H1 (cell line): ENCODE results near the gene SSU72. TPM values are rescaled to one million over a fixed set of nuclear protein-coding genes. Genes with fewer than 3 reads are reported as not detected.

Experiments
- BACH1 ChIP-seq: IDR thresholded peaks from 2 replicates; pipeline ENCODE4 v1.6.1; 2012; ENCODE audit warnings: low read length, improper control_type of control experiment
- BRCA1 ChIP-seq: IDR thresholded peaks from 2 replicates; pipeline ENCODE4 v1.6.1; 2012; ENCODE audit warnings: low read depth, low read length, improper control_type of control experiment
- CHD1 ChIP-seq: IDR thresholded peaks from 2 replicates; pipeline ENCODE4 v1.6.1; 2012; ENCODE audit warnings: low read depth, low read length, improper control_type of control experiment
- CTBP2 ChIP-seq: IDR thresholded peaks from 2 replicates; pipeline ENCODE4 v1.7.0; 2011; ENCODE audit warnings: borderline replicate concordance, mild to moderate bottlenecking, moderate library complexity, mixed read lengths, low read length; ENCODE audit not compliant: insufficient read depth, insufficient read length
- JUND ChIP-seq: IDR thresholded peaks from 2 replicates; pipeline ENCODE4 v1.6.1; 2011; ENCODE audit warnings: mild to moderate bottlenecking, improper control_type of control experiment, low read length
- KDM1A ChIP-seq: fragments of 200-600, 300-600 bp; sonication (generic); IDR thresholded peaks from 2 replicates; pipeline ENCODE4 v1.7.1; 2016; ENCODE audit warnings: mild to moderate bottlenecking, low read length, borderline replicate concordance
- KDM5A ChIP-seq: fragments of 200-600 bp; IDR thresholded peaks from 2 replicates; pipeline ENCODE4 v1.7.1; 2012; ENCODE audit warnings: mild to moderate bottlenecking, low read length, inconsistent platforms, mixed read lengths
- MAFK ChIP-seq: IDR thresholded peaks from 2 replicates; pipeline ENCODE4 v1.6.1; 2012; ENCODE audit warnings: low read depth, mild to moderate bottlenecking, improper control_type of control experiment, low read length
- NANOG ChIP-seq: IDR thresholded peaks from 2 replicates; pipeline ENCODE4 v1.6.1; 2011; ENCODE audit warnings: low read length, low read depth, mild to moderate bottlenecking, inconsistent platforms; ENCODE audit not compliant: insufficient read depth, poor library complexity, severe bottlenecking
- PHF8 ChIP-seq: fragments of 200-600 bp; sonication (generic); conservative IDR thresholded peaks from 2 replicates; pipeline ENCODE4 v1.7.1; 2012; ENCODE audit warnings: low read depth, mild to moderate bottlenecking, inconsistent platforms, low read length, moderate library complexity
- POU5F1 ChIP-seq: IDR thresholded peaks from 2 replicates; pipeline ENCODE4 v1.6.1; 2011; ENCODE audit warnings: low read depth, mild to moderate bottlenecking, low read length, moderate library complexity
- RXRA ChIP-seq: IDR thresholded peaks from 2 replicates; pipeline ENCODE4 v1.6.1; 2011; ENCODE audit warnings: low read depth, mild to moderate bottlenecking, low read length, moderate library complexity; ENCODE audit not compliant: insufficient read depth
- TBP ChIP-seq: IDR thresholded peaks from 2 replicates; pipeline ENCODE4 v1.6.1; 2011; ENCODE audit warnings: low read depth, low read length, improper control_type of control experiment
- polyA plus RNA-seq, 7 experiments: library from polyadenylated mRNA; depleted of rRNA in 3 of 7; stranded (reverse) in 5 of 7; unstranded in 2 of 7; fragments of >200 nt in 5 of 7; fragments of 200-250 nt in 2 of 7; gene quantifications; 1 replicate in 5 of 7; 2 replicates in 1 of 7; 4 replicates in 1 of 7; pipeline versions ENCODE4 v1.2.1 to v1.2.3, GENCODE V29; 2011 to 2013; ENCODE audit warnings: missing spikeins in 2 of 7, mixed read lengths in 2 of 7
- total RNA-seq: library from RNA; stranded (reverse); fragmentation: NEBNext Ultra II Directional; extraction: Animal tissue kit (Norgen Biotek cat#: 25700); gene quantifications from 2 replicates; pipeline ENCODE4 v1.2.1, GENCODE V29; 2021
- TF ChIP-seq, protein P1 (sequence below): IDR thresholded peaks from 2 replicates; pipeline ENCODE4 v1.6.1; 2012; ENCODE audit warnings: inconsistent platforms

SSU72 gene
- total and polyA plus RNA-seq, 2 of the 8 experiments (the other 6 are each of a cell fraction or from before 2014, with no cell fraction given) = 110 to 165 TPM

DNA sequence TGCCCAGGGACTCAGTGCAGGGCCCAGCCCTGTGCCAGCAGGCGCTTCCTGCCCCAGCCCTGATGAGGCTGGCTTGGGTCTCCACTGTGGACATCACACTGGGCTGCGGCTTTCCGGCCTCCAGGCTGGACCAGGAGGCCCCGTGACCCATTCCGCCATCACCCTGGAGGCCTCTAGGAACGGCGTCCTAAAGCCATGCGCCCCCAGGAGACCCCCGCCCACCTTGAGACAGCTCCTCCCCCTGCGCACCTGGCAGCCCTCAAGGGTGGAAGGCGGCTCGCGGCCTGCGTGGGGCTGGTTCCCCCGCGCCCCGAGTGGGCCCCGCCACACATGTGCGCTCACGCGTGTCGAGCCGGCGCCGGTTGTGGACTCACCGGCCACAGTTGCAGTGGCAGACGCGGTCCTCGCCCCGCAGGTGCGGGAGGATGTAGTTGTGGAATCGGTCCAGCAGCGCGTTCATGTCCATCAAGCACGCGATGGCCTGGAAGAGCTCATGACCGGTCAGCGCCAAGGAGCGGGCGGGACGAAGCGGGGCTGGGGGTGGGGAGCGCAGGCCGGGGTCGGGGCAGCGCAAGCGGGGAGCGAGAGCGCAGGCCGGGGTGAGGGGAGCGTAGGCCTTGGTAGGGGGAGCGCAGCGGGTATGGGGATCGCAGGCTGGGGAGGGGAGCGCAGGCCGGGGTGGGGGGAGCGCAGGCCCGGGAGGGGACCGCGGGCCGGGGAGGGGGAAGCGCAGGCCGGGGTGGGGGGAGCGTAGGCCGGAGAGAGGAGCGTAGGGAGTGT is 35.2 kb downstream of the SSU72 start (continued):
- TF ChIP-seq TBP = no peak
- TF ChIP-seq, protein P1, sequence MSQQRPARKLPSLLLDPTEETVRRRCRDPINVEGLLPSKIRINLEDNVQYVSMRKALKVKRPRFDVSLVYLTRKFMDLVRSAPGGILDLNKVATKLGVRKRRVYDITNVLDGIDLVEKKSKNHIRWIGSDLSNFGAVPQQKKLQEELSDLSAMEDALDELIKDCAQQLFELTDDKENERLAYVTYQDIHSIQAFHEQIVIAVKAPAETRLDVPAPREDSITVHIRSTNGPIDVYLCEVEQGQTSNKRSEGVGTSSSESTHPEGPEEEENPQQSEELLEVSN = 0 out of 2 replicates have a peak, but pooled peaks have one; percentile 10
- TF ChIP-seq RXRA = no peak
- peak; percentile 49 for TF ChIP-seq BACH1
- no peak for TF ChIP-seq NANOG
- no peak for TF ChIP-seq PHF8
- no peak for TF ChIP-seq BRCA1
- no peak for TF ChIP-seq KDM1A
- TF ChIP-seq MAFK = no peak
- TF ChIP-seq KDM5A = no peak
- TF ChIP-seq JUND = no peak
- TF ChIP-seq POU5F1 = no peak
- no peak for TF ChIP-seq CHD1
- no peak for TF ChIP-seq CTBP2
